GM12874 (cell line): ENCODE results near the gene PPFIBP1.

Experiments
- TF ChIP-seq, protein P1 (sequence below): IDR thresholded peaks from 2 replicates; pipeline ENCODE4 v1.5.1; 2011; ENCODE audit warnings: low read depth, mild to moderate bottlenecking, control low read depth, low read length, moderate library complexity; ENCODE audit not compliant: insufficient read depth

PPFIBP1 gene

DNA sequence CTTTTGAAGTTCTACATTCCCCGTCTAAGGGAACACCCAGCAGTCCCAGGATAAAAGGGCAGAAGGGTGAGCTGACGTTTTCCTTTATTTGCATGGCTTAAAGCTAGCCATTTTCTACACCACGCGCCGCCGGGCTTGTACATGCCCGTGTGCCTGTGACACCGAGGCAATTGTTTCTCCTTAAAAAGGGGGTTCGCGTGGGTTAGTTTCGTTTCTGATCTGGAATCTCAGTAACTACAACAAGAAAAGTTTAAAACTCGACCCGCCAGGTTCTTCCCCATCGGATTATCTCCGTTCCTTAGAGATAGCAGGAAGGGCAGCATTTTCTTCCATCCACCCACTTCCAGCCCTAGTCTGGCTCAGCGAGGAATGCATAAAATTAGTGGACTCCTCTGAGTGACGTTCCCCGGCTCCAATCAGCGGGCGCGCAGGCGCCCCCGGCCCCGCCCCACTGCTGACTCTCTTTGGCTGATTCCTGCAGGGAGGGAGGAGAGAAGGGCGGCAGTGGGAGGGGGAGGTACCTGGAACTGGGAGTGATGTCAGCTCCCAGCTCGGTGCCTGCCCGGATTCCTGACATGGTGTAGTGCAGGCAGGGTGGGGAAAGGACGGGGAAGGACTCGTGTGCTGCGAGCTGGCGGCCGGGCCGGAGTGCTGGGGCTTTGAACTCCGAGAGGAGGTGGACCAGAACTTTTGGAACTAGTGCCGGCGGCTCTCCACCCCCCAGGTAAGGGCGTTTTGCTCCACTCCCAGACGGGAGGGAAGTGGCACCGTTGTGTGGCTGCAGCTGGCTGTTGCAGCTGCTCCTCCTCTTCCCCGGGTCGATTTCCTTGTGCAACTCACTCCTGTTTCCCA lies at the start of gene PPFIBP1:
Gene PPFIBP1 (plus strand): TSS at position 565 of the 852 bp plus-strand sequence. CDS start 109,191 bp downstream, outside the sequence.
- TF ChIP-seq, protein P1, sequence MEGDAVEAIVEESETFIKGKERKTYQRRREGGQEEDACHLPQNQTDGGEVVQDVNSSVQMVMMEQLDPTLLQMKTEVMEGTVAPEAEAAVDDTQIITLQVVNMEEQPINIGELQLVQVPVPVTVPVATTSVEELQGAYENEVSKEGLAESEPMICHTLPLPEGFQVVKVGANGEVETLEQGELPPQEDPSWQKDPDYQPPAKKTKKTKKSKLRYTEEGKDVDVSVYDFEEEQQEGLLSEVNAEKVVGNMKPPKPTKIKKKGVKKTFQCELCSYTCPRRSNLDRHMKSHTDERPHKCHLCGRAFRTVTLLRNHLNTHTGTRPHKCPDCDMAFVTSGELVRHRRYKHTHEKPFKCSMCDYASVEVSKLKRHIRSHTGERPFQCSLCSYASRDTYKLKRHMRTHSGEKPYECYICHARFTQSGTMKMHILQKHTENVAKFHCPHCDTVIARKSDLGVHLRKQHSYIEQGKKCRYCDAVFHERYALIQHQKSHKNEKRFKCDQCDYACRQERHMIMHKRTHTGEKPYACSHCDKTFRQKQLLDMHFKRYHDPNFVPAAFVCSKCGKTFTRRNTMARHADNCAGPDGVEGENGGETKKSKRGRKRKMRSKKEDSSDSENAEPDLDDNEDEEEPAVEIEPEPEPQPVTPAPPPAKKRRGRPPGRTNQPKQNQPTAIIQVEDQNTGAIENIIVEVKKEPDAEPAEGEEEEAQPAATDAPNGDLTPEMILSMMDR: 0 out of 2 replicates have a peak, but pooled peaks have one; percentile 29

DNA sequence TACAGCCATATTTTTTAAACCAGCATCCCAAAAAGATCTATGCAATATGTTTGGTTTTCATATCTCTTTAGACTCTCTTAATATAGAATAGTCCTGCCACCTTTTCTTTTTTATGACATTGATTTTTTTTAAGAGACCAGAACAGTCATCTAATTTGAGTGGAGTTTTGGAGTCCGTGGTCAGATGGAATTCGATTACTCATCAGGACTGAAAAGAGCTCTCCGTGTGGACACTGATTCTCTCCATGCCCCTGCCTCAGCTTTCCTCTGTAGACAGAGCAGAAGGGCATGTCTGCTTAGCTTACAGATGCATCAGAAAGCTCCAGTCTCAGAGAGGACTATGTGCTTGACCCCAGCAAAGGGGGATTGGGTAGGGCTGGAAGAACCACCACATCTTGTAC lies 49.7 kb upstream of the PPFIBP1 start:
- TF ChIP-seq, protein P1: no peak

DNA sequence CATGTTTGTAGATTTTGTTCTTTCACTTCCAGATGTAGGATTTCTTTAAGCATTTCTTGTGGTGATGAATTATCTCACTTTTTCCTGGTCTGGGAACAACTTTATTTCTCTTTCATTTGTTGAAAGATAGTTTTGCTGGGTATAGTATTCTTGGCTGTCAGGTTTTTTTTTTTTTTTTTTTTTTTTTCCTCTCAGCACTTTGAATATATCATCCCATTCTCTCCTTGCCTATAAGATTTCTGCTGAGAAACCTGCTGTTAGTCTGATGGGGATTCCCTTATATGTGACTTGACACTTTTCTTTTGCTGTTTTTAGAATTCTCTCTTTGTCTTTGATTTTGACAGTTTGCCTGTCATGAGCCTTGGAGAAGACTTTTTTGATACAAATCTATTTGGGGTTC lies 47.0 kb upstream of the PPFIBP1 start:
- TF ChIP-seq, protein P1: no peak

DNA sequence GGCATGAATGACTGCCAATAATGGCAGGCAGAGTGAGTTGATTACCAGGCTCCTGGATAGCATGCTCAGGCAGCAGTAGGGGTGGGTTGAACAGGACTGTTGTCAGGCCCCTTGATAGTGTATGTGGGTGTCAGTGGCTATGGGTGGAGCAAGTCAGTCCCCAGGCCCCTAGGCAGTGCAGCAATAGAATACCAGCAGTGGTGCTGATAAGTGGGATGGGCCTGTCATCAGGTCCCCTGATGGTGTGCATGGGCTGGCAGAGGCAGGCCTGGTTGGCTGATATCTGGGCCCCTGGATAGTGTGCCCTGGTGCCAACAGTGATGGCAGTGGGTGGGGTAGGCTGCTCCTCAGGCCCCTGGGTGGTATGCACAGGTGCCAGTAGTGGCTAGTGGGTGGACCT lies 45.1 kb upstream of the PPFIBP1 start:
- TF ChIP-seq, protein P1: no peak

DNA sequence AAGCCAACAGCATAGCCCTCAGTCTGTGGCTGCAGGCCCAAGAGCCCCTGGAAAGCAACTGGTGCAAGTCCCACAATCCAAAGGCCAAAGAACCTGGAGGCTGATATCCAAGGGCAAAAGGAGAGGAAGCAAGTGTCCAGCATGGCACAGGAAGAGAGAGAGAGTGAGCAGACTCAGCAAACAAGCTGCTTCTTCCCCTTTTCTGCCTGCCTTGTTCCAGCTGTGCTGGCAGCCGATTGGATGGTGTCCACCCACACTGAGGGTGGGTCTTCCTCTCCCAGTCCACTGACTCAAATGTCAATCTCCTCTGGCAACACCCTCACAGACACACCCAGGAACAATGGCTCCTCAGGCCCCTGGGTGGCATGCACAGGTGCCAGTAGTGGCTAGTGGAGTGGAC lies 44.0 kb upstream of the PPFIBP1 start:
- TF ChIP-seq, protein P1: no peak

DNA sequence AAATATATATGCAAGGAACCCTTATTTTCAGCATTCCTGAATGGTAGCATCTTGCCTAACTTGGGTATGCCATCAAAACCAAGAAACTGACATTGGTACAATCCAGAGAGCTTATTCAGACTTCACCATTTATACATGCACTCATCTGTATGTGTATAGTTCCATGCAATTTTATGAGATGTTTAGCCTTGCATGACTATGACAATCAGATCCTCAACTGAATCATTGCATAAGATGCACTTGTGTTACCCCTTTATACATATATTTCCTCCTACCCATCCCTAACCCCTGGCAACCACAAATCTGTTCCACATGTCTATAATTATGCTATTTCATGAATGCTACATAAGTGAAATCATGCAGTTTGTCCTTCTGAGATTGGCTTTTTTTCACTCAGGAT lies 37.0 kb upstream of the PPFIBP1 start:
- TF ChIP-seq, protein P1: no peak

DNA sequence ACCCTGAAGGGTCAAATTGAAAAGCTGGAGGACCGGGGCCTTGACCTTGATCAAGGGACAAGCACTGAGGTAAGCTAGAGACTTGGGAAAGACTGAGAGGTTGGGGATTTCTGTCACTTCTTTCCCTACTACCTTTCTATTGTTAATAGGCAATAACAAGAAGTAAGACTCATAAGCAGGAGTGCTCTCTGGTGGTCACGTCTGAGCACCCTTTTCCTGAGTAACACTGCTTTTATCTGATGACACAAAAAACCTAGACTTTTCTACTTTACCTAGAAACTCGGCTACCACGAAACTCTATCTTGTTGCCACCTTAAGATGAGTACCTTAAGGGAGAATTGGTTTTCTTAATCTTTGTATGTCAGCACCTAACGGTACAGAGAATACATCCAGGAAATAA lies 35.5 kb upstream of the PPFIBP1 start:
- TF ChIP-seq, protein P1: no peak
